GM21825 (cell line): ENCODE measurements around the gene UNC13D.

Experiments
- ATAC-seq: cut with Tn5 transposase; IDR thresholded peaks from one replicate; pipeline ENCODE4 v1.9.1; 2021; ENCODE audit warnings: mild to moderate bottlenecking, moderate library complexity; ENCODE audit not compliant: unreplicated experiment

The UNC13D gene

DNA sequence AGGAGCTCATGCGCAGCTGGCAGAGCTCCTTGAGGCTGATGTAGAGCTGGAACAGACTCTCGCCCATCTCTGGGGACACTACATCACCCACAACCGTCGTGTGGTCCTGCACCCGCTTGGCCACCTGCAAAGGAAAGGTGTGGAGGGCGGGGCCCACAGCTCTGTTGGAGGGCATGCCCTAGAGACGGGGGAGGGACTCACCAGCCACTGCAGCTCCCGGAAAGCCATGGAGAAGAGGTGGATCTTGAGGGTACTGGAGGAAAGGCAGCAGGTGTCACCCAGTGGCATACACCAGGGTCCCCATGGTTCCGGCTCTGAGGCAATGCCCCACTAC lies 8.6 kb downstream of the UNC13D start:
- no peak for ATAC-seq

GRCh38 chr17:75834928-75835653 lies 9.1 kb downstream of the UNC13D start:
- ATAC-seq = no peak

DNA sequence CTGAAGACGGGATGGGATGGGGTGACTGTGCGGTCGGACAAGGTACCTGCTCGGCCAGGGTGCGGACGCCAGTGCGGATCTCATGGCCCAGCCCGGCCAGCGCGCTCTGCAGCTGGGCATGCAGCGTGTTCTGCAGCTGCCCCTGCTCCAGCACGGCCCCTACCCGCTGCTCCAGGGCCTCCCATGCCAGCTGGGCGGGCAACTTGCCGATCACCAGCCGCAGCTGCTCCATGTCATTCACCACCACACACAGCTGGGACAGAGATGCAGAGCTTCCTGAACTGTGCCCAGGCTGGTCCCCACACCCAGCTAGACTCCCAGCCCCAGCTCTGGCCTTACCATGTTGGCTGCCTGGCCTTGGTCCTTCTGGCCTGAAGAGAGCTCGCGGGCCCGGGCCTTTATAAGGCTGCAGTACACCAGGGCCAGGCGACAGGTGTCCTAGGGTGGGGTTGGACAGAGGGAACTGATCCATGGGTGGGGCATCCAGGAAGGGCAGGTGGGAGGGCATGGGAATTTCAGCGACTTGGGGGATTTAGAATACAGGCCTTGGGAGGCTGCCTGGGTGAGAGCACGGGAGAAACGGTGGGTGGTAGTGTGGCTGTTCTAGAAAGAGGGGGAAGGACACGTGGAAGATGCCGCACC lies 9.8 kb downstream of the UNC13D start:
- no peak for ATAC-seq

DNA sequence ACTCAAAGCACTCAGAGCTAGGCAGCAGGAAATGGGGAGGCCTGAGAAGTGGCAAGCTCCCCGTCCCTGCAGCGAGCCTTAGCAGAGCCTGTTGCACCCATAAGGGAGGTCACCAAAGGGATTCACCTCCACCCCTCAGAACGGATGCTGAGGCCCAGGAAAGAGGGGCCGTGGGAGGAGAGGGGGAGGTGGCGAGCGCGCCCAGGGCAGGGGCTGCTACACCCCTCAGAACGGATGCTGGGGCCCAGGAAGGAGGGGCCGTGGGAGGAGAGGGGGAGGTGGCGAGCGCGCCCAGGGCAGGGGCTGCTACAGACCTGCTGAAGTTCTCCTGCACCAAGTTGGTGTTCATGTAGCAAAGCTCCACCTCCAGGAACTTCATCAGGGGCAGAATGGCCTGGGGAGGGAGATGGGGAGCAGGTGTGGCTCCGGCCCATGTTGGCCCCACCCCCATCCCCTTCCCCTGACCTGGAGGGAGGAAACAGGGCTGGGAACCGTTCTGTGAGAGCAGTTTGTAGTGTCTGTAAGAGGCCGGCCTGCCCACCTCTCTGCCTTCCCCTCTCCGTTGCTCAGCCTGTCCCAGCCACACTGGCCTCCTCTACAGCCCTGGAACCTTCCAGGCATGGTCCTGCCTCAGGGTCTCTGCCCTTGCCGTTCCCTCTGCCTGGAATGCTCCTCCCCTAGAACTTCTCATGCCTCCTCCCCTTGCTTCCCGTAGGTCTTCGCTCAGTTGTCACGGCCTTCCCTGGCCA lies 11.4 kb downstream of the UNC13D start:
- no peak for ATAC-seq

DNA sequence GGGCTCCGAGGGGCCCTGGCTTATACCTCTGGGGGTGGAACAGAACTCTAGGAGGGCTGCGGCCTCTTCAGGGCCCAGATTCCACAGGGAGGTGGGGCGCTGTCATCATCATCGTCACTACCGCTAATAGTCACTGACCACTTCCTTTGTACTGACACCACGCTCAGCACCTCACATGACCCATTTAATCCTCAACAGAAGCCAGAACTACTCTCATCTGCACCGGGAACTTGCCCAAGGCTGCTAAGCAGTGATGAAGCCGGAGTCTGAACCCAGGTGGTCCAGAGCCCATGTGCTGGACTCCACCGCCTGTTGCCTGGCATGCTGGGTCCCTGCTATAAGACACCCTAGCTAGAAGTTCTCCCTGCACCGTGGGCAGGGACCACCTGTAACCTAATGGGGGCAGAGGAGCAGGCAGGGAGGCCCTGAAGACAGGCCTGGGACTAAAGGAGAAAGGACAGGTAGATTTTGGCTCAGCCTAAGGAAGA lies 12.0 kb downstream of the UNC13D start:
- no peak for ATAC-seq

- no peak for ATAC-seq
Measured at GRCh38 chr17:75831032-75831571, 13.1 kb downstream of the UNC13D start.

GRCh38 chr17:75830164-75831031 lies 13.8 kb downstream of the UNC13D start:
- no peak for ATAC-seq

DNA sequence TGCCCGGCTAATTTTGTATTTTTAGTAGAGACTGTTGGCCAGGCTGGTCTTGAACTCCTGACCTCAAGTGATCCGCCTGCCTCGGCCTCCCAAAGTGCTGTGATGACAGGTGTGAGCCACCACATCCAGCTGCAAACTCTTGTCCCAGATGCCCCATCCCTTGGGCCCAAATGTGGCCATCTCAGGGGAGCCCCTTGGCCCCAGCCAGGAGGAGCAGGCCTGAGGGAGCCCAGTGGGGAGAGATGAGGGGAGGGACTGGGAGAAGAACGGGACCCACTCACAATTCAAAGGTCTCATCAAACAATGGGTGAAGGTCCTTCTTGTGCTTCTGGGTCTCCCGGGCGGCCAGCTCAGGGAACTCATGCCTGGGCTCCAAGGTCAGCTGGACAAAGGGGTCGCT lies 14.5 kb downstream of the UNC13D start:
- no peak for ATAC-seq

GRCh38 chr17:75828741-75829140 lies 15.5 kb downstream of the UNC13D start:
- ATAC-seq = no peak

- ATAC-seq = no peak
Measured at GRCh38 chr17:75828076-75828400, 16.2 kb downstream of the UNC13D start.

- ATAC-seq = no peak
Measured at GRCh38 chr17:75827308-75828075, 16.7 kb downstream of the UNC13D start.

GRCh38 chr17:75826561-75827307 lies 17.5 kb downstream of the UNC13D start:
- no peak for ATAC-seq

DNA sequence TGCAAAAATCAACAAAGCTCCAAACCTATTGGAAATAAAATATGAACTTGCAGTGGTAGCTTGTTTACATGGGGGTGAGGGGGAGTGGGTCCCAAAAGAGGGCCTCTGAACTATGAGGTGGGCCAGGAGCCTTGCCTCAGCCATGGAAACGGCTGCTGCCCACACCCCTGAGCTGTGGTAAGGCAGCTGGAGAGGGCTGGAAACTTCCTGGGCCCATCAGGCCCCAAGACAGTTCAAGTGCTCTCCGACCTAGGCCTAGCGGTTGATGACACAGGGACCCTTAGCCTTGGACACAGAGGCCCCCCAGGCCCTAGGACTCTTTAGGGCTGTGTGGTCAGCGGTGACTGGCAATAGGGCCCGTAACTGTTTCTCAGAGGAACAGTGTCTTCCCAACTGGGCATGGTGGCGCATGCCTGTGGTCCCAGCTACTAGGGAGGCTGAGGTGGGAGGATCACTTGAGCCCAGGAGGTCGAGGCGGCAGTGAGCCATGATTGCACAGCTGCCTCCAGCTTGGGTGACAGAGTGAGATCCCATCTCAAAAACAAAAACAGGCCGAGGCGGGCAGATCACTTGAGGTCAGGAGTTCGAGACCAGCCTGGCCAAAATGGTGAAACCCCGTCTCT lies 18.3 kb downstream of the UNC13D start:
- no peak for ATAC-seq

- no peak for ATAC-seq
Measured at GRCh38 chr17:75825149-75825552, 19.1 kb downstream of the UNC13D start.

DNA sequence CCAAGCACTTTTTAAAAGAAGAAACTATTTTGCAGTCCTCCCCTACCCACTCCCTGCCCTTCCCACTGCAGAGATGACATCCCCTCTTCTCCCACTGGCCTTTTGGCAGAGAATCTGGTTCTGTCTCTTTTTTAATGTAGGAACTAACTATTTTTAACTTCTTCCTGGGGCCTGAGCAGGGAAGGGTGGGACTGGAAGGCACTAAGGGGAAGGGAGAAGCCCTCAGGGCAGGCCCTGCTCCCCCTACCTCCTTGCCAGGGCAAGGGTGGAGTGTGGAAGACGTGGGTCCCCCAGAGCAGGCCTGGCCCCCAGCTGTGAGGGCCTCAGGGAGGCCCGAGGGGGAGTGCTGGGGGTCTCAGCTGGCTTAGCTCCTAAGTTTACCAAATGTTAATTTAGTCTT lies 19.5 kb downstream of the UNC13D start:
- ATAC-seq = no peak

DNA sequence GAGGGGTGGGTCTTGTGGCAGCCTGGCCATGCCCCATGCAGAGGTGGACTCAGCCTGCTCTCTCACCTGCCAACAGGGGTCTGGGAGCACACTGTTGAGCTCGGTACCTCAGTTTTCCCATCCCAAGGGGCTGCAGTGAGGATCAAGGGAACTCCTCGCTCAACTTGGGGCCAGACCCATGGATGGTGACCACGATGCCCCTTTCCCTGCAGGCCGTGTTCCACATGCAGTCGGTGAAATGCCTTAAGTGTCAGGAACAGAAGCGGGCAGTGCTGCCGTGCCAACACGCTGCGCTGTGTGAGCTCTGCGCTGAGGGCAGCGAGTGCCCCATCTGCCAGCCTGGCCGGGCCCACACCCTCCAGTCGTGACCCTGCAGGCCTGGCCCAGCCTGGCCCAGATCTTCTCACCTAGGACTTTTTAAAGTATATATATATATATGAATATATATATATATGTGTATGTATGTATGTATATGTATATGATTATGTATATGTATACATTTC lies 20.1 kb downstream of the UNC13D start:
- ATAC-seq = no peak

DNA sequence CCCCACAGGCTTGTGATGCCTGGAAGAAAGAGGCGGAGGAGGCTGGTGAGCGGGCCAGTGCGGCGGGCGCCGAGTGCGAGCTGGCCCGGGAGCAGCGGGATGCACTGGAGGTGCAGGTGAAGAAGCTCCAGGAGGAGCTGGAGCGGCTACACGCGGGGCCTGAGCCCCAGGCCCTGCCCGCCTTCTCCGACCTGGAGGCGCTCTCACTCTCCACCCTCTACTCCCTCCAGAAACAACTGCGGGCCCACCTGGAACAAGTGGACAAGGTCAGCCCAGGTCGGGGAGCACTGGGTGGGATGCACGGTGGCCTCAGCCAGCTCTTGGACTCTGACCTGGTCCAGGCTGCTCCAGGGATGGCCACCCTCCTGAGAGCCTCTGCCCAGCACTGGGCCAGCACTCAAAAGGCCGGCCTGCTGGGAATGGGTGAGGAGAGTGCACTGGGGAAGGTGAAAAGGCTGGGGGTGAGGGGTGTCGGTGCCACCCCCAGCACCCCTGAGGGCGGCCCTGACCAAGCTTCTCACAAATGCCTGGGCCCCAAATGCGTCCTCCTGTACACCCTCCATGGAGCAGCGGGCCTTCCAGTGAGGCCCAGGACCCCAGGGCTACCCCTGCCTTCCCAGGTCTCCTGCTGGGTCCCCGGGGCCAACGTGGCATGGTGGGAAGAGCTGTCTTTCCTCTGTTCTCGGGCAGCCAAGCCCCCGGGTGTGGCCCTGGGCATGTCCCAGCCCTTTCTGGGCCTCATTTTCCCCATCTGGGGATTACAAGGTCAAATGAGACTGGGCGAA lies 20.8 kb downstream of the UNC13D start:
- ATAC-seq = no peak

- ATAC-seq = no peak
Measured at GRCh38 chr17:75822800-75823166, 21.4 kb downstream of the UNC13D start.
